ENCODE results near the gene EPHA8. TPM values are rescaled to one million over a fixed set of nuclear protein-coding genes. Genes with fewer than 3 reads are reported as not detected.

Gene EPHA8
- total RNA-seq: 0.46 TPM in 1 of 3 replicates, not detected in the others
- long read RNA-seq: 0 reads

- peak within 1 kb of the TSS; percentile 57 for H3K4me3 Mint-ChIP-seq (ENCODE audit: unreplicated experiment)
- no peak for TF ChIP-seq CTCF (IDR thresholded peaks at IDR 0.05)
- H3K36me3 Mint-ChIP-seq (ENCODE audit: low read depth): peaks cover 2% of the 10 kb centered on the region
- peaks cover 58% of the 10 kb centered on the region for H3K27me3 Mint-ChIP-seq (ENCODE audit: low read depth)
- peaks cover 19% of the 10 kb centered on the region for H3K4me1 Mint-ChIP-seq (ENCODE audit: low read depth)
- DNase-seq (ENCODE audit: low spot score): no peak
- H3K9me3 Mint-ChIP-seq (ENCODE audit: low read depth): no peaks in the 10 kb centered on the region
- H3K27ac Mint-ChIP-seq (ENCODE audit: unreplicated experiment): no peak within 1 kb of the TSS
Measured at GRCh38 chr1:22562584-22563583, at the start of gene EPHA8. EPHA8 (plus strand) TSS chr1:22563489; CDS start chr1:22563636, 147 bp downstream.

- no peak overlapping the region for H3K4me3 Mint-ChIP-seq (ENCODE audit: unreplicated experiment)
- no peak for DNase-seq (ENCODE audit: low spot score)
- H3K4me1 Mint-ChIP-seq (ENCODE audit: low read depth): peaks cover 4% of the 10 kb centered on the region
- no peaks in the 10 kb centered on the region for H3K27me3 Mint-ChIP-seq (ENCODE audit: low read depth)
- peaks cover 51% of the 10 kb centered on the region for H3K36me3 Mint-ChIP-seq (ENCODE audit: low read depth)
- no peaks in the 10 kb centered on the region for H3K9me3 Mint-ChIP-seq (ENCODE audit: low read depth)
- TF ChIP-seq CTCF (IDR thresholded peaks at IDR 0.05): no peak
- no peak overlapping the region for H3K27ac Mint-ChIP-seq (ENCODE audit: unreplicated experiment)
Measured at GRCh38 chr1:22516906-22517571, 46.2 kb upstream of the EPHA8 start.

DNA sequence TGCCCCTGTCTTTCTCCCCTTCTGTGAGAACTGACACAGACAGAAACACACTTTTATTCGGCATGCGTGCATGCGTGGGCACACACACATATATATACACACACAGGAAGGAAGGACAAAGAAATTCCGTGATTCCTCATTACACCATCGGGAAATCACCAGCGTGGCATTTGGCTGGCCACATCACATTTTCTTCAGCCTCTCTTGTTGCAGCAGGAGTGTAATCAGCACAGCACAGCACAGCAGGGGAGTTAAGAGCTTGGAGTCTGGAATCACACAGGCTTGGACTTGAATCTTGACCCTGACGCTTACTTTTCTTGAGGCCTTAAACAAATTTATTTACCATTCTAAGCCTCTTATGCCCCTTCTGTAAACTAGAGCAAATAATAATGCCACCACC lies 45.3 kb upstream of the EPHA8 start:
- peaks cover 51% of the 10 kb centered on the region for H3K36me3 Mint-ChIP-seq (ENCODE audit: low read depth)
- no peaks in the 10 kb centered on the region for H3K9me3 Mint-ChIP-seq (ENCODE audit: low read depth)
- H3K27me3 Mint-ChIP-seq (ENCODE audit: low read depth): no peaks in the 10 kb centered on the region
- H3K27ac Mint-ChIP-seq (ENCODE audit: unreplicated experiment): no peak overlapping the region
- TF ChIP-seq CTCF (IDR thresholded peaks at IDR 0.05): no peak
- DNase-seq (ENCODE audit: low spot score): no peak
- no peak overlapping the region for H3K4me3 Mint-ChIP-seq (ENCODE audit: unreplicated experiment)
- H3K4me1 Mint-ChIP-seq (ENCODE audit: low read depth): peaks cover 4% of the 10 kb centered on the region

- Mint-ChIP-seq H3K4me3 (ENCODE audit: unreplicated experiment) (no peak overlapping the region), H3K4me1 (ENCODE audit: low read depth) (peaks cover 4% of the 10 kb centered on the region), H3K36me3 (ENCODE audit: low read depth) (peaks cover 54% of the 10 kb centered on the region), H3K27ac (ENCODE audit: unreplicated experiment) (no peak overlapping the region), H3K9me3 (ENCODE audit: low read depth) (no peaks in the 10 kb centered on the region), H3K27me3 (ENCODE audit: low read depth) (no peaks in the 10 kb centered on the region)
- TF ChIP-seq CTCF (IDR thresholded peaks at IDR 0.05): no peak
- no peak for DNase-seq (ENCODE audit: low spot score)
Measured at GRCh38 chr1:22518379-22518778, 44.9 kb upstream of the EPHA8 start.

GRCh38 chr1:22520871-22521270 lies 42.4 kb upstream of the EPHA8 start:
- H3K9me3 Mint-ChIP-seq (ENCODE audit: low read depth): no peaks in the 10 kb centered on the region
- no peak overlapping the region for H3K27ac Mint-ChIP-seq (ENCODE audit: unreplicated experiment)
- H3K36me3 Mint-ChIP-seq (ENCODE audit: low read depth): peaks cover 55% of the 10 kb centered on the region
- H3K4me1 Mint-ChIP-seq (ENCODE audit: low read depth): peaks cover 4% of the 10 kb centered on the region
- TF ChIP-seq CTCF (IDR thresholded peaks at IDR 0.05): no peak
- H3K4me3 Mint-ChIP-seq (ENCODE audit: unreplicated experiment): no peak overlapping the region
- no peak for DNase-seq (ENCODE audit: low spot score)
- H3K27me3 Mint-ChIP-seq (ENCODE audit: low read depth): no peaks in the 10 kb centered on the region

Measured in chondrocyte (in vitro differentiated cells).